GM18870 (cell line): Measurements from ENCODE around the gene ARRB1.
"Not testable (repeated sequence)": the region's sequence is repeated elsewhere in the genome, so short reads cannot be mapped to it uniquely, and the experiment has no call there.

Experiments used
- ATAC-seq: cut with Tn5 transposase; IDR thresholded peaks from one replicate; pipeline ENCODE4 v1.9.1; 2021; ENCODE audit warnings: moderate library complexity; ENCODE audit not compliant: unreplicated experiment

ARRB1 gene

DNA sequence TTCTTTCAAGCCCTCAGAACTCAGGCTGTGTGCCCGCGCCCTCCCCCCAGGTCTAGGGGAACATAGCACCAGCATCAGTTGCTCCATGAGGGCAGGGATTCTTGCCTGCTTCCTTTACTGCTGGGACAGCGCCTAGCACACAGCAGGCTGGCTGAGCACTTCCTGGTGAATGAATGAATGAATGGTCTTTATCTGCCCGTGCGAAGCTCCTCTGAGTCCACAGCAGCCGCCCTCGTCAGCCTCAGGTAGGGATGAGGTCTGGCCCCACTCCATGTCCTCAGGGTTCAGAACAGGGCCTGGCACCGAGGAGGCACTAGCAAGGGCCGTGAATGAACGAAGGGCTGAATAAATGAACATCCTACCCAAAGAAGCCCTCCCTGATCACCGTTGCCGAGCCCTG is 27.3 kb downstream of the ARRB1 start:
- ATAC-seq = no peak

DNA sequence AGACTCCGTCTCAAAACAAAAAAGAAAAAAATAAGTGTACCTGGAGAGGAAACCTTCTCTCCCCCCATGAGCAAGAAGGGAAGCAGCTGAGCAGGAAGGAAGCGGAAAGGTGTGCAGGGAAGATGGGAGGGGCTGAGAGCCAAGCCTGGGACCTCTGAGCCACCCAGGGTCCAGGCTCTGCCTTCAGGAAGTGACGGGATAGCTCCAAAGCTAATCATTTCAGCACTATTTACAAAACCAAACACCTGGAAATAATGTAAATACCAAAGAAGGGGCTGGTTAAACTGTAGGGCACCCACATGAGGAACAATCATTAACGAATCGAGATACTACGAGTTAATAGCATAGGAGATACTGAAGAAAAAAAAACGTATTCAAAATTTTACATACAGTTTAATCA is 27.9 kb downstream of the ARRB1 start:
- no peak for ATAC-seq

DNA sequence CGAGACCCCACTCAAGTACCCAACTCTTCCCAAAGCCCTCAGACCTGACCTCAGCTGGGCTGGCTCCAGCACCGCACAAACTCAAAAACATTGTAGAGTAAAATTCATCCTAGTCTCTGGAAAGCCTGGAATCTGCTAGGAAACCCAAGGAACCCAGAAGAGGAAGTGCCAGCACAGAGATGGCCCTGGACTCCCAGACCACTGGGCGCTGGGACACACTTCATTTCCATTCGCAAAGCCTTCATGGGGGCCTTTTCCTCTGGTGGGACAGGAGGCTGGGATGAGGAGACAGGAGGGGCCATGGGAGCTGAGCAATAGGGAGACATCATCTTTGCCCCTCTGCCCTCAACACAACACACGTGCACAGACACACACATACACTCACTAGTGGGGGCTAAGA is 30.8 kb downstream of the ARRB1 start:
- ATAC-seq = no peak

DNA sequence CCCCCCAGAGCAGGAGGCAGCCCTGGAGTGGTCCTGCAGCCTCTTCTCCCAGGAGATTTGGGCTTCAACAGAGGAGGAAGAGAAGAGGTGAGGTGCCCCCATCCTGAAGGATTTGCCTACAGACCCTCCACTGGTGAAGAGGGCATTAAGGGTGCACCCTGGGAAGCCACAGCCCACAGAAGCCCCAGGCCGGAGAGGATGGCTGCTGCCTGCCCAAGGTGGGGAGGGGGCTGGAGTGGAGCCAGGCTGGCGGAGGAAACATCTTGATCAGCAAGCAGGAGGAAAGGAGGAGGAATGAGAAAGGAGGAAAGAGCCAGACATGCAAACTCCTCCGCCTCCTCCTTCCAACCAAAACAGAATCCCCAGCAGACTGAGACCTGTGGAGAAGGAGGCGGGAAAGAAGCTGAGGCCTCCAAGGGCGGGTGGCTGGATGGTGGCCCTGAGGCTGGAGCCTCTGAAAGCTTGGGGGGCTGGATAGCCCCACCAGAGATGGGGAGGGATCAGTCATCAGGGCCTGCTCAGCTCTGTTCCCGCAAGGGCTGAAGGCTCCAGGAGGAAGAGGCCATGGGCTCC is 31.3 kb downstream of the ARRB1 start:
- no peak for ATAC-seq

DNA sequence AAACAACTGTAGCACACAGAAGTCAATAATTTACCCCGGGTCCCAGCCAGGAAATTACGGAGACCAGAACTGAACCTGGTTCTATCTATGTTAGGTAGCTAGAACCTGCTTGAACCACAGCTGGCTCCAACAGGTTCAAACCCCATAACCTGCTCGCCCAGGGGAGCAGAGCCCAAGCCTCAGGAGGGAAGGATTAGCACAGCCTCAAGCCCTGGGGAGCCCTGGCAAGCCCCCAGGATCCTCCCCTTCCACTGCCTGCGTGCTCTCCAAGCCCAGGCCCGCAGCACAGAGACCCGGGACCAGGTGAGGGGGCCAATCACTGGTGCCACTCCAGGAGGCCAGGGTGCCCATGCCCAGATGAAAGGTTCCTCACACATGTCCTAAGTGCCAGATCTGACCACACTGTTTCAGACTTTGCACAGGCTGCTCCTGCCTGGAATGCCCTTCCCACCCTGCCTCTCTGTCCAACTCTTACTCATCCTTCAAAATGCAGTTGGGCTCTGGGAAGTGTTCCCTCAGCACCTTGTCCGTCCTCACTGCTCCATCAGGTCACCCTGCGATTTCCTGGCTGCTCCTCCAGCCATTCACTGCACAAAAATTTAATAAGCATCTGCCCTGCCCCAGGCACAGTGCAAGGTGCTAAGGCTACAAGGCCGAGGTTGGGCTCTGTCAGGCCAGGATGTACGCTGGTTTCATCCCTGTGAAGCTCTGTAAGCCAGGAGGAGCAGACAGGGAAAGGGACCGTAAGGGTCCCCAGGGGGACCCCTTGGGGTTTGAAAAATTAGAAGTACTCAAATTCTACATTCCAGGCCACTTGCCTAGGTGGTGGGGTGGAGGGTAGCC is 32.2 kb downstream of the ARRB1 start:
- no peak for ATAC-seq

DNA sequence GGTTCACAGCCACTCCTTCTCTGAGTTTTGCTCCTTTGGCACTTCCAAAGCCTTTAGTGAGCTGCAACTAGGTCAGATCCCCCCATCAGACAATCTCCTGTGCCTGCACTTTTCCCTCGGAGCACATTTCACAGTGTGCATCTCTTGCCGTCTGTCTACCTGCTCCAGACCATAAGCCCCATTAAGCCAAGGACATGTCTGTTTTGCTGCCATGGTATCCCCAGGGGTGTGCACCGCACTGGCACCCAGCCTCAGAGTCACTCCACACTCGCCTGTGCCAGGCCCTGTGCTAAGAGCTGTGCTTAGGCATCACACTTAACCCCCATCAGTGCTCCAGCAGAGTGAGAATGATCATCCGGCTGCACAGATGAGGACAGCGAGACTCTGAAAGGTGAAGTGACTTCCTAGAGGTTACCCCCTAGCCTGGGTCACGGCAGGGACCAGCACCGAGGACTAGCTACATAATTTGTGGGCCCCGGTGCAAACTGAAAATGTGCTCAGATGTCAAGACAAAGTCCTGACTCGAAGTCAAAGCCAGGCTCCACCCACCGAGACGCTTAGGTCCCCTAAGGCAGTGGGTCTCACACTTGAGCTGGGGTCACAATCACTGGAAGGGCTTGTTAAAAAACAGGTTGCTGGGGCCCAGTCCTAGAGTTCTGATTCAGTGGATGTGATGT is 33.9 kb downstream of the ARRB1 start:
- no peak for ATAC-seq

DNA sequence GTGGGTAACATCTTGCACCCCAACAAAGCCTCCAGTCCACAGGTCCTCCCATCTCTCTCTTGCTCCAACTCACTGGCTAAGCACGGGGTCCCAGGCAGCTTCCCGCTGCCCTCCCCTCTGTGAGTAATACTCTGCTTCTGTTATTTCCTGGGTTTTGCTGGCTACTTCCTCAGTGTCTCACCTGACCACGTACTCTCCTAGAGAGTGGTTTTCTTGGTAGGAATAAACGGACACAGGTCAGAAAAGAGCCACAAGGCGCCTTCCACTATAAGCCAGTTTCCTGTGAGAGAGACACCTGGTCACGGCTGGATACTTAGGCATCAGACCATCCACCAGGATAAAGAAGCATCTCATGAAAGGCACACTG is 36.0 kb downstream of the ARRB1 start:
- ATAC-seq = no peak

DNA sequence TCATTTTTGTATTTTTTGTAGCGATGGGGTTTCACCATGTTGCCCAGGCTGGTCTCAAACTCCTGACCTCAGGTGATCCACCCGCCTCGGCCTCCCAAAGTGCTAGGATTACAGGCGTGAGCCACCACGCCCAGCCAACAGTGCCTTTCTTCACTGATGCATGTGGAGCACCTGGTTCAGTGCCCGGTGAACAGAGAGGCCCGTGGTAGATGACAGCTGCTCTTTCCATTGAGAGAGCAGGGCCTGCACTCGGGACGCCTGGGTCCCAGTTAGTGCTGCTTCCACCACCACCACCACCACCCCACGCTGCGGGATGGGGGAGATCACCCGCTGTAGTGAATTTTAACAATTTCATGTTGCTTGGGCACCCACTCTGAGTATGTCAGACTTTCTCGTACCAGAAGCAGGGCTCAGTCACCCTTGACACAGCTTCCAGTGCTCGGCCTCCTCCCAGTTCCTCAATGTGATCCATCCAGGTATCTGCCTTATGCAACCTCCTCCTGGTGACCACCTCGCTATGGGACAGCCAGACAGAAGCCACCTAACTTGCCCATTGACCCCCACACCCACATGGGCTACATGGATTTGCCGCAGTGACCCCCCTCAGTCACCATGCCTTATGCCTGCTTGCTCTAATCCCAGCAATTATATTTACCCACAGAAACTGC is 36.6 kb downstream of the ARRB1 start:
- no peak for ATAC-seq

DNA sequence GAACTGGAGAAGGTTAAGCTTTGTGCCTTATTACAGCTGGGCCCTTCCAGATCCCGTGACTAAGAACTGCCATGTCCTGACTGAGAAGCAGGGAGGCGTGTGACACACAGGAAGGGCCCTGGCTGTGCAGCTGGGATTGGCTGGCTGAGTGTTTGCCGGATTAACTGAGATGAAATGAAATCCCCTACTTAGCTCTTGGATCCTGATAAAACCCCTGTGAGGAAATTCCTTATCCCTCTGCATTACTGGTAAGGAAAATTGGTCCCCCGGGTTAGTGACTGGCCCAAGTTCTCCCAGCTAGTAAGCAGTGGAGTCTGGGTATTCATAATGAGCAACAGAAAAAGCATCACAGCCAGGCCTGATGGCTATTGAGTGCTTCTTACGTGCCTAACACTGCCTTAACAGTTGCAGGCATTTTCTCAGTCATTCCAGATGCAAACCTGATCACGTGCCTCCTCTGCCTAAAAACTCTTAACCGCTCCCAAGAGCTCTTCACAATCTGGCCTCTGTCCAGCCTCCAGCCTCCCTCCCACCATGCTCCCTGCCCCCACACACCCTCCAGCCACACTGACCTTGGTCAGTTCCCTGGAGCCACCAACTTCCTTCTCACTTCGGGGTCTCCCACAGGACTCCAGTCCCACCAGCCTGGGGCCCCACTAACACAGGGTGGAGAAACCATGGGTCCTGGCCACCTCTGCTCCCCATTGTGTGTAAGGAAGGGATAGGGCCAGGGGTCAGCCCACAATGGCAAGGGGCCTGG is 37.8 kb downstream of the ARRB1 start:
- no peak for ATAC-seq

DNA sequence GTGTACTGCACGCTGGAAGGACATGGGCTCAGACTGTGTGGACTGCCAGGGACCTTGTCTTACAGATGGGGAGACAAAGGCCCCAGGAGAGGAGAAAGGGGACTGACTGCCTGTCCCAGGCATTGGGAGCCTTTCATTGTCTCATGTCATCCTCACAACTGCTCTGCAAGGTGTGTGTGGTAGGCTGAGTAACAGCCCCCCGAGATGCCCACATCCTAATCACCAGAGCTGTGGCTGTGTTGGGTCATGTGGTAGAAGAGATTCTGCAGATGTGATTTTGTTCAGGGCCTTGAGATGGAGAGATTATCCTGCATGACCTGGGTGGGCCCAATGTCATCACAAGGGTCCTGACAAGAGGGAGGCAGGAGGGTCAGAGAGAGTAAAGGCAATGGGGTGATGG is 39.1 kb downstream of the ARRB1 start:
- no peak for ATAC-seq

DNA sequence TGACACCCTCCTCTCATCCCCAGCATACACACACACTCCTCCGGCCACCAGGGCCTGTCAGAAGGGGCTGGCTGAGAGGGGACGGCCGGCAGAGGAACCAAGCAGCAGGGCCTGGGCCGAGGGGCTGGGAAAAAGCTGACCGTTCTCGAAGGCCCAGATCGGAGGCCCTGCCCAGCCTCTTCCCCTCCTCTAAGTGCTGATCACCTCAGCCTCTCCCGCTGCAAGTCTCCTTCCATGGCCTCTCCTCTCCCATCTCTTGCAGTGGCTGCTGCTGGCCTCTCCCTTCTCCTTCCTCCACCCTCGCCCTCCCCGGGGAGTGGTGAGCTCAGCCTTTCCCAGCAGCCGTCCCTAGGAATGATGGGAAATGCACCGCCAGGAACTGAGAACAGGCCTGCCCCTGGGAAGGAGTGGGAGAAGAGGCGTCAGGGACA is 39.6 kb downstream of the ARRB1 start:
- no peak for ATAC-seq

DNA sequence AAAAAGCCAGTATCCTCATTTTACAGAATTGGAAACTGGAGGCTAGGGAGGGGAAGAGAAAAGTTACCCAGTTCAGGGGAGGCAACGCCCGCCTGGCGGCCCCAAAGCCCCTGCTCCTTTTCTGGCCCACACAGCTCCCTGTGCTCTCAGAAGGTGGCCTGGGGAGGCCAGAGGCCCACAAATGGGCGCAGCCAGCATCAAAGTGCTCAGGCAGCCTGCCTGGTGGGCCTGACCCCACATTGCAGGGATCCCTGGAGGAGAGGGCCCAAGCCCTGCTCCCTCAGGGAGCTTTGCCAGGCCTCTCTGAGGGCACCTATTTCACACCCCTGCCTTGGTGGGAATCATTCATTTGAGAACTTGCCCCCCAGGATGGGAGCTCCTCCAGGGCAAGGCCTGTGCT is 42.5 kb downstream of the ARRB1 start:
- no peak for ATAC-seq

DNA sequence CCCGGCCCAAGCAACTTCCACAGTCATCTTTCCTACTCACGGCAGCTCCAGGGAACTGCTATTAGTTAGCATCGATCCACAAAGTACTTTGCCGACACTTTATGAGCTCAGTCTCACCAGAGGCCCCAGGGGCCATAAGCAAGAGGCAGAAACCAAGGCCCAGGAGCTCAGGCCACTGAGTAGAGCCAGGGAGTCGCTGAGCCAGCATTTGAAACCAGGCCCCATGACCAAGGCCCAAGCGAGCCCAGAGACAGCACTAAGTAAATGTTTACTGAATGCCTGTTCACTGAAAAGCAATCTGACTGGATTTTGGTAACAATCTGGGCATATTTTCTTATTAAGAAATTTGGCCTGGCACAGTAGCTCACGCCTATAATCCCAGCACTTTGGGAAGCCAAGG is 43.3 kb downstream of the ARRB1 start:
- ATAC-seq = no peak

DNA sequence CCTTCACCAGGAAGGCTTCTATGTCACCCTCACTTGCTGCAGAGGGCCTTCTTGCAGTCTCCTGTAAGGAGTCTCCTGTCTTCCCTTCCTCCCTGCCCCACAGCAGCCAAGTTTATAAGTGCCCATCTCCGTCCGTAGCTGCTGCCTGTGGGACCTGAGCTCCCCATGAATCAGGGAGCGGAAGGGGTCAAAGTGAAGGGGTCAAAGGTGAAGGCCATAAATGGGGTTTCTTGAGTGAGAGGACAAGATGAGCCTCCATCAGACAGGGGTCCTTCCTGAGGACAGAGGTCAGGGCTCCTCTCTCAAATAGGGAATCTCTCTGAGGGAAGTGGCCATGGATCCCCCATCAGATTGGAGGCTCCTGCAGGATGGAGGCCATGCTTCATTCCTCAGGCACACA is 44.4 kb downstream of the ARRB1 start:
- no peak for ATAC-seq

DNA sequence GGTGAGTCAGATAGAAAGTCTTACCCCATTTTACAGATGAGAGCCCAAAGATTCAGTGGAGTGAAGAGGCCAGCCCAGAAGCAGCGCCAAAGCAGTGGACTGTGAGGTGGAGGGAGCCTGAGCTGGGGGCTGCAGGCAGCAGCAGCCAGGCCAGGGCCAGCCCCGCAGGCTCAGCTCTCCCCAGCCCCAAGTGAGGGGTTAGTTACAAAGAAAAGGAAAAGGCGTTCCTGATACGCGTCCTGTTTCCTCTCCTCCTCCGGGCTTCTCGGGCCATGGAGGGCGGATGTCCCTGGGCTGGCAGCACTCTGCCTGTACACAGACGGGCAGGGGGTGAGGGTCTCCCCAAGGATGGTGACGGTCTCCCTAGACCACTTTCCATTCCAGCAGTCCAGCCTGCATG is 44.9 kb downstream of the ARRB1 start:
- no peak for ATAC-seq

DNA sequence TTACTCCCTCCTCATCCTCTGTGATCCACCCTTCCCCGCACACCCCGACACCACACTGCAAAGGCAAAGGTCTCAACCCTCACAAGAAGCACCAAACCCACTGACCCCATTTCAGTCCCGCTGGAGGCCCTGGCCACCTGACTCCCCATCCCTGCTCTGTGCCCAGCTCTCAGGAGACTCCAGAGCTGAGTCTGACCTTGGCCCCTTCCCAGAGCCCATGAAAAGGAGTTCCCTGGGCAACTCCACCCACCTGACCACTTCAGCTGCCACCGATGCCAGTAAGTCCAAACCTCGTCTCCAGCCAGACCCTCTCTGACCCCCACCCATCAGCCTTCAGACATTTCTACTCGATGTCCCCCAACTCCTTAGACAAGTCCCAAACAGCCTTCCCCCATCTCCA is 45.5 kb downstream of the ARRB1 start:
- no peak for ATAC-seq

DNA sequence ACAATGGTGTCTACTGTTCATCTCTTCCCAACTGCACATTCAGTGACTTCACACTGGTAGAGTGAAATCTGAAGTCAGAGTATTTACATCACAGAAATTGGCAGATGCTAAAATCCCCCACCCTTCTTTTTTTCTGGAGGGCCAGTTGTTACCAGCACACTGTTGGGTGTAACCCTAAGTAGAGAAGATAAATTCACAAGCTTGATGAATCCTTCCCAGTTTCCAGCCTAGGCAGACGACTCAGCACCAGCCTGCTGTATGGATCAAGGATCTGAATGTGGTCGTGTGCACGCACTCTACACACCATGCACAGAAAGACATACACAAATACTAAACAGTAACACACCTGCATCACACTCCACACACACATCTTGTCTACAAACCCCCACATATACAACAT is 46.0 kb downstream of the ARRB1 start:
- ATAC-seq = no peak

DNA sequence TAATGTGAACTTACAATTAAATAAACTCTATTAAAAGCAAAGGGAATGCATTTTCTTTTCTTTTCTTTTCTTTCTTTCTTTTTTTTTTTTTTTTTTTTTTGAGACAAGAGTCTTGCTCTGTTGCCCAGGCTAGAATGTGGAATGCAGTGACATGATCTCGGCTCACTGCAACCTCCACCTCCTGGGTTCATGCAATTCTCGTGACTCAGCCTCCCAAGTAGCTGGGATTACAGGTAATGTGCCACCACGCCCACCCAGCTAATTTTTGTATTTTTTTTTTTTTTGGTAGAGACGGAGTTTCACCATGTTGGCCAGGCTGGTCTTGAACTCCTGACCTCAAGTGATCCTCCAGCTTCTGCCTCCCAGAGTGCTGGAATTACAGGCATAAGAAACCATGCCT is 46.5 kb downstream of the ARRB1 start:
- ATAC-seq = not testable (repeated sequence)

DNA sequence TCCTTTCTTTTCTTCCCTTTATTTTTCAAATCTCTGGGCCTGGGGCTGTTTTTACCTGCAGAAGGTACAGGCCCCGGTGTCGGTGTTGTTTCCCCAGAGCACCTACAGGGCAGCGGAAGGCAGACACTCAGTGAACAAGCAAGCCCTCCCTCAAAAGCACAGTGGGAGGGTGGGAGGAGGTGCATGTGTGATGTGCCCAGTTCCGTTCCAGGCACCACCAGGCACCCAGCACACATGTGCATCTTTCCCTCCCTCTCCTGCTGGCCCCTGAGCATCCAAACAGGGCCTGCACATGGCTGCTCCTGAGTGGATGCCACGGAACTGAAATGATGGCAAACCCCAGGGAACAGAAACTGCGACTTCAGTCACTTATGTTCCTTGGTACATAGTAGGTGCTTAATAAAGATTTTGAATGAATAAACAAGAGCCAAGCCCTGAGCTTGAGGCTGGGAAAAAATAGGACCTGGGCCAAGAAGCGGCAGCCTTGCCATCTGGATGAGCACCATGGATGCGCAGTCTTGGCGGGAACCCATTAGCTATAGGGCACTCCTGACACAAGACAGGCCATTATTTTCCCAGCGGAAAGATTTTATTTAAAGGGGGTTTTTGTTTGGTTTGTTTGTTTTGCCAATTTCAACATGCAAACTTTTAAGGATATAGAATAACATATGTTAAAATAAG is 47.8 kb downstream of the ARRB1 start:
- no peak for ATAC-seq

DNA sequence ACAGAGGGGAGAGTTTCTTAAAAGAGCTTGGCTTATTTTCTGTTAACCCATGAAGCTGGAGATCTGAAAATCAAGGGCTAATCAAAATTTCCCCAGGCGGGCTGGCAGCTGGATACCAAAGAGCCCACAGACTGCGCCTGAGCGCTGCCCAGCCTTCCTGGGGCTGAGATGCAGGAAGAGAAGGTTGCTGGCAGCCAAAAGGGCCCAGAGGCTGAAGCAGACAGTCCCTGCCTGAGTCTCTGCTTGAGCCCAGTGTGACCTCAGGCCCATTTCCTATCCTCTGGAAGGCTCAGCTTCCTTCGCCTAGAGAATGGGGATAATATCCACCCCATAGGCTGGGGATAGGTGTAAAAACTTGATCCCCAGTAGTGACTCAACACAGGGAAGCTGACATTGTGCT is 49.1 kb downstream of the ARRB1 start:
- ATAC-seq = no peak
